ENCODE results near the gene TMEM63B.
A peak's percentile ranks its signal among the peaks of the same experiment; 100 is the strongest.

TMEM63B gene

GRCh38 chr6:44151348-44152108 is 24.2 kb downstream of the TMEM63B start:
- Histone ChIP-seq H3K4me3 (ENCODE audit: low read length) (no peak overlapping the region), H3K36me3 (ENCODE audit: insufficient read depth, low read depth, low read length) (peaks cover 41% of the 10 kb centered on the region), H3K27ac (ENCODE audit: low read length) (no peak overlapping the region), H3K9me3 (ENCODE audit: insufficient read depth, low read depth, low read length) (no peaks in the 10 kb centered on the region), H3K27me3 (ENCODE audit: insufficient read depth, low read length) (no peaks in the 10 kb centered on the region), H3K9ac (ENCODE audit: low read depth, low read length) (no peak overlapping the region), H3K4me1 (ENCODE audit: insufficient read depth, low read length) (peaks cover 3% of the 10 kb centered on the region; the same call in 1 of the 2 replicates)

DNA sequence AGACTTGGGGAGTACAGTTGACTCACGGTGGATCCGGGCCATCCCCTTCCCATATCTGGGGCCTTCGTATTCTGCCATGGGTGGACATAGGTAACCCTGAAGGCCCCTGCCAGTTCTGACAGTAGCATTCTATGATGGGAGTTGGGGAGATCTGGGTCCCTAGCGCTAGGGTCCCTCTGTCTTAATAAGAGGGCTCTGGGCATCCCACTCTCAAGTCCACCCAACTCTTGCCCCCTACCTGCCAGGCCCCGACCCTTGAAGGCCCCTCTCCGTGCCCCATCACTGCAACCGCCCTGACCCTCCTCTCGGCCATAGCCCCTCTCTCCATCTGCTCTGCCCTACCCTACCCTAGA is 24.7 kb downstream of the TMEM63B start:
- Histone ChIP-seq H3K9me3 (ENCODE audit: insufficient read depth, low read depth, low read length) (no peaks in the 10 kb centered on the region), H3K9ac (ENCODE audit: low read depth, low read length) (no peak overlapping the region), H3K27ac (ENCODE audit: low read length) (no peak overlapping the region), H3K4me1 (ENCODE audit: insufficient read depth, low read length) (peaks cover 8% of the 10 kb centered on the region; the same call in 1 of the 2 replicates), H3K4me3 (ENCODE audit: low read length) (no peak overlapping the region), H3K36me3 (ENCODE audit: insufficient read depth, low read depth, low read length) (peaks cover 37% of the 10 kb centered on the region), H3K27me3 (ENCODE audit: insufficient read depth, low read length) (no peaks in the 10 kb centered on the region)

DNA sequence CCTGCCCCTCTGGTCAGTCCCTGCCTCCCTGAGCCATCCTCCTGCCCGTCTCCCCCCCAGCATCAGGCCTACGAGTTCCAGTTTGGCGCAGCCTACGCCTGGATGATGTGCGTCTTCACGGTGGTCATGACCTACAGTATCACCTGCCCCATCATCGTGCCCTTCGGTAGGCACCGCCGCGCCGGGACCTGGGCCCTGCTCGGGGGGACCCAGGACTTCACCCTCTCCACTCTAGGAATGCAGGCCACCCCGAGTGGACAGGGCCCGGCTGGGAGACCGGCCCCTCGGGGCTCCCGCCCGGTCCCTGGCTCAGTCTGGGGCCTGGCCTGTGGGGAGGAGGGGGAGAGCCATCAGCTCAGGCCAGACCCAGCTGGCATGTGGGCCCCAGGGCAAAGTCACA is 25.2 kb downstream of the TMEM63B start:
- H3K4me3 ChIP-seq (ENCODE audit: low read length): no peak overlapping the region
- H3K9ac ChIP-seq (ENCODE audit: low read depth, low read length): no peak overlapping the region
- H3K27me3 ChIP-seq (ENCODE audit: insufficient read depth, low read length): no peaks in the 10 kb centered on the region
- peaks cover 33% of the 10 kb centered on the region for H3K36me3 ChIP-seq (ENCODE audit: insufficient read depth, low read depth, low read length)
- H3K4me1 ChIP-seq (ENCODE audit: insufficient read depth, low read length): peaks cover 9% of the 10 kb centered on the region; the same call in 1 of the 2 replicates
- no peak overlapping the region for H3K27ac ChIP-seq (ENCODE audit: low read length)
- no peaks in the 10 kb centered on the region for H3K9me3 ChIP-seq (ENCODE audit: insufficient read depth, low read depth, low read length)

DNA sequence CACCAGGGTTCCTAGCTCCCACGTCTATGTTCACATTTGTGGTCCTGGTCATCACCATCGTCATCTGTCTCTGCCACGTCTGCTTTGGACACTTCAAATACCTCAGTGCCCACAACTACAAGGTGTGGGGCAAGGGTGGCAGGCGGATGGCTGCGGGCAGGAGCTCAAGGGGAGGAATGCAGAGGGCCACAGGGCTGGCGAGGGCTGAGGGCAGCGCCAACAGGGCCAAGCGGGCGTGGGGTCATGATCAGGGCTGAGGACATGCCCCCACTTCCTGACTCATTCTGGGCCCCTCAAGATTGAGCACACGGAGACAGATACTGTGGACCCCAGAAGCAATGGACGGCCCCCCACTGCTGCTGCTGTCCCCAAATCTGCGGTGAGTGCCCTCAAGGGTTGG is 26.7 kb downstream of the TMEM63B start:
- Histone ChIP-seq H3K9ac (ENCODE audit: low read depth, low read length) (no peak overlapping the region), H3K36me3 (ENCODE audit: insufficient read depth, low read depth, low read length) (peaks cover 18% of the 10 kb centered on the region), H3K4me1 (ENCODE audit: insufficient read depth, low read length) (peaks cover 9% of the 10 kb centered on the region; the same call in 1 of the 2 replicates), H3K9me3 (ENCODE audit: insufficient read depth, low read depth, low read length) (no peaks in the 10 kb centered on the region), H3K27ac (ENCODE audit: low read length) (no peak overlapping the region), H3K4me3 (ENCODE audit: low read length) (no peak overlapping the region), H3K27me3 (ENCODE audit: insufficient read depth, low read length) (no peaks in the 10 kb centered on the region)

GRCh38 chr6:44156494-44157151 is 29.3 kb downstream of the TMEM63B start:
- Histone ChIP-seq H3K4me1 (ENCODE audit: insufficient read depth, low read length) (peaks cover 9% of the 10 kb centered on the region; the same call in 1 of the 2 replicates), H3K27me3 (ENCODE audit: insufficient read depth, low read length) (no peaks in the 10 kb centered on the region), H3K4me3 (ENCODE audit: low read length) (no peak overlapping the region), H3K27ac (ENCODE audit: low read length) (no peak overlapping the region), H3K9me3 (ENCODE audit: insufficient read depth, low read depth, low read length) (no peaks in the 10 kb centered on the region), H3K9ac (ENCODE audit: low read depth, low read length) (peak overlapping the region; percentile 41), H3K36me3 (ENCODE audit: insufficient read depth, low read depth, low read length) (0 out of 2 replicates have a peak, but pooled peaks cover 8% of the 10 kb centered on the region)

DNA sequence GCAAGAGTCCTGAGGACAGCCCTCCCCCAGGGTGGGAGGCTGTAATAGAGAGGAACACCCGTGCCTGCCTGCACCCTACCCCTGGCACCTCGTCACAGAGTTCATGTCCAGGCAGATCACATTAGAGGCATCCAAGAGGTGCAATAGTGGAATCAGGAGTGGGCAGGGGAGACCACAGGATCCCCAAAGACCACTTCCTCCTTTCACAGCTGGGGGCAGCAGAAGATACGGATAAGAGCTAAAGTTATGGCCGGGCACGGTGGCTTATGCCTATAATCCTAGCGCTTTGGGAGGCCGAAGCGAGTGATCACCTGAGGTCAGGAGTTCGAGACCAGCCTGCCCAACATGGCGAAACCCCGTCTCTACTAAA is 29.8 kb downstream of the TMEM63B start:
- Histone ChIP-seq H3K9me3 (ENCODE audit: insufficient read depth, low read depth, low read length) (no peaks in the 10 kb centered on the region), H3K4me3 (ENCODE audit: low read length) (no peak overlapping the region), H3K27me3 (ENCODE audit: insufficient read depth, low read length) (no peaks in the 10 kb centered on the region), H3K36me3 (ENCODE audit: insufficient read depth, low read depth, low read length) (0 out of 2 replicates have a peak, but pooled peaks cover 8% of the 10 kb centered on the region), H3K27ac (ENCODE audit: low read length) (no peak overlapping the region), H3K4me1 (ENCODE audit: insufficient read depth, low read length) (peaks cover 9% of the 10 kb centered on the region; the same call in 1 of the 2 replicates), H3K9ac (ENCODE audit: low read depth, low read length) (peak overlapping the region; percentile 41; the same call in 1 of the 2 replicates)

DNA sequence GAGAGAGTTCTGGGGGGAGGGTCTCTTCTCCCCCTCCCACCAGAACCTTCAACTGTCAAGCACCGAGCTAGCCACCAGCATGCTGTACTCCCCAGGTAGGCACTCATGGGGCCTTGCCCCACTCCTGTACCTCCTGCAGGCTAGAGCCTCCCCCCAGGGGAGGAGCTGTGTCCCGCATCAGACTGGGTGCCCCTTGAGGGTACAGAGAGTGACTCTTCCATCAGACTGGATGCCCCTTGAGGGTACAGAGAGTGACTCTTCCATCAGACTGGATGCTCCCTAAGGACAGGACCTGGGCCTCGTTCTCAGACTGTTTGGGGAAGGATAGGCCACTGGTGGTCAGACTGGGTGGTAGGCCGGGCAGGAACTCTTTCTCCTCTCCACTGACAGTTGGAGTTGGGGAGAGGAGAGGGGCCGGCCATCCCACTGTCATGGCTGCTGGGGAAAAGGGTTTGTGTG is 31.4 kb downstream of the TMEM63B start, which contains the start of gene CAPN11:
CAPN11 (plus strand) TSS at position 51 of the 459 bp plus-strand sequence; CDS start at position 80, 29 bp downstream.
- Histone ChIP-seq H3K4me3 (ENCODE audit: low read length) (no peak within 1 kb of the TSS), H3K36me3 (ENCODE audit: insufficient read depth, low read depth, low read length) (no peaks in the 10 kb centered on the region), H3K27me3 (ENCODE audit: insufficient read depth, low read length) (no peaks in the 10 kb centered on the region), H3K9me3 (ENCODE audit: insufficient read depth, low read depth, low read length) (no peaks in the 10 kb centered on the region), H3K4me1 (ENCODE audit: insufficient read depth, low read length) (peaks cover 9% of the 10 kb centered on the region; the same call in 1 of the 2 replicates), H3K27ac (ENCODE audit: low read length) (no peak within 1 kb of the TSS), H3K9ac (ENCODE audit: low read depth, low read length) (no peak within 1 kb of the TSS)

- Histone ChIP-seq H3K9ac (ENCODE audit: low read depth, low read length) (no peak overlapping the region), H3K27me3 (ENCODE audit: insufficient read depth, low read length) (no peaks in the 10 kb centered on the region), H3K9me3 (ENCODE audit: insufficient read depth, low read depth, low read length) (no peaks in the 10 kb centered on the region), H3K4me1 (ENCODE audit: insufficient read depth, low read length) (peaks cover 5% of the 10 kb centered on the region; the same call in 1 of the 2 replicates), H3K36me3 (ENCODE audit: insufficient read depth, low read depth, low read length) (no peaks in the 10 kb centered on the region), H3K27ac (ENCODE audit: low read length) (no peak overlapping the region), H3K4me3 (ENCODE audit: low read length) (no peak overlapping the region)
Observed at GRCh38 chr6:44161997-44162338, 34.6 kb downstream of the TMEM63B start.

GRCh38 chr6:44162876-44163625 is 35.7 kb downstream of the TMEM63B start:
- Histone ChIP-seq H3K4me1 (ENCODE audit: insufficient read depth, low read length) (peaks cover 4% of the 10 kb centered on the region; the same call in 1 of the 2 replicates), H3K27me3 (ENCODE audit: insufficient read depth, low read length) (no peaks in the 10 kb centered on the region), H3K4me3 (ENCODE audit: low read length) (no peak overlapping the region), H3K27ac (ENCODE audit: low read length) (no peak overlapping the region), H3K36me3 (ENCODE audit: insufficient read depth, low read depth, low read length) (no peaks in the 10 kb centered on the region), H3K9me3 (ENCODE audit: insufficient read depth, low read depth, low read length) (no peaks in the 10 kb centered on the region), H3K9ac (ENCODE audit: low read depth, low read length) (no peak overlapping the region)

GRCh38 chr6:44166116-44166515 is 38.8 kb downstream of the TMEM63B start:
- Histone ChIP-seq H3K9me3 (ENCODE audit: insufficient read depth, low read depth, low read length) (no peaks in the 10 kb centered on the region), H3K4me3 (ENCODE audit: low read length) (peak overlapping the region; percentile 13; the same call in 1 of the 2 replicates), H3K4me1 (ENCODE audit: insufficient read depth, low read length) (peaks cover 4% of the 10 kb centered on the region; the same call in 1 of the 2 replicates), H3K36me3 (ENCODE audit: insufficient read depth, low read depth, low read length) (no peaks in the 10 kb centered on the region), H3K27me3 (ENCODE audit: insufficient read depth, low read length) (peaks cover 4% of the 10 kb centered on the region; the same call in 1 of the 2 replicates), H3K9ac (ENCODE audit: low read depth, low read length) (peak overlapping the region; percentile 40; the same call in 1 of the 2 replicates), H3K27ac (ENCODE audit: low read length) (no peak overlapping the region)

DNA sequence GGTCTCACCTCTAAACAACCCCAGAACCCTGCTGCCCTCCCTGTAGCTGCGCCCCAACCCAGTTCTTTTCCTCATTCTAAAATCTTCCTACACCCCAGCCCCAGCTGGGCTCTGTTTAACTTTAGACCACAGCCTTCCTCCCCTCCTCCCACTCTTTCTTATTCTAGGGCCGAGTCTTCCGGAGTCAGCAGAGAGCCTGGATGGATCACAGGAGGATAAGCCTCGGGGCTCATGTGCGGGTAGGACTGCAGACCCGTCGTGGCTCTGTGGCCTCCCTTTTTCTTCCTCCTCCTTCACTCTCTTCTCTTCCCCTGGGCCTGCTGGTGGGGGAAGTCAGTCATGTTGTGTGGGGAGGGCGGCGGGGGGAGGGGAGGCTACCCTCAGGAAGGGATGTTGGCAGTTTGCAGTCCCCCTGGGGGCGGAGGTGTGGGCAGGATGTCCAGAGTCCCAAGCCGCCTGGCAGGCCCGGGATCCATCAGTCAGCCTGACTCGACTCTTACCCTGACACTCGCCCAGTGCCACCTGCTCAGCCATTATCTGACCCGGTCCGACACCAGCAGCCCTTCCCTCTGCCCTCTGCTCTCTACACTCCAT is 39.3 kb downstream of the TMEM63B start:
- peaks cover 4% of the 10 kb centered on the region; the same call in 1 of the 2 replicates for H3K4me1 ChIP-seq (ENCODE audit: insufficient read depth, low read length)
- peaks cover 5% of the 10 kb centered on the region; the same call in 1 of the 2 replicates for H3K27me3 ChIP-seq (ENCODE audit: insufficient read depth, low read length)
- no peaks in the 10 kb centered on the region for H3K9me3 ChIP-seq (ENCODE audit: insufficient read depth, low read depth, low read length)
- peak overlapping the region; percentile 40; the same call in 1 of the 2 replicates for H3K9ac ChIP-seq (ENCODE audit: low read depth, low read length)
- peak overlapping the region; percentile 13; the same call in 1 of the 2 replicates for H3K4me3 ChIP-seq (ENCODE audit: low read length)
- H3K36me3 ChIP-seq (ENCODE audit: insufficient read depth, low read depth, low read length): no peaks in the 10 kb centered on the region
- no peak overlapping the region for H3K27ac ChIP-seq (ENCODE audit: low read length)
